GM21619 (cell line): ENCODE results near the gene DUSP18.
"Not testable (repeated sequence)": the region's sequence is repeated elsewhere in the genome, so short reads cannot be mapped to it uniquely, and the experiment has no call there.

ENCODE experiments used
- ATAC-seq: cut with Tn5 transposase; IDR thresholded peaks from one replicate; pipeline ENCODE4 v1.9.1; 2021; ENCODE audit not compliant: unreplicated experiment

DUSP18 gene

GRCh38 chr22:30679895-30680690 is 12.4 kb upstream of the DUSP18 start:
- not testable (repeated sequence) for ATAC-seq

- not testable (repeated sequence) for ATAC-seq
Measured at GRCh38 chr22:30676565-30676964, 8.9 kb upstream of the DUSP18 start.

- ATAC-seq, result no peak
Measured at GRCh38 chr22:30675436-30675835, 7.8 kb upstream of the DUSP18 start.

GRCh38 chr22:30674482-30674881 is 6.8 kb upstream of the DUSP18 start:
- ATAC-seq, result no peak

GRCh38 chr22:30673136-30673535 is 5.5 kb upstream of the DUSP18 start:
- no peak for ATAC-seq

- ATAC-seq, result no peak
Measured at GRCh38 chr22:30671071-30671470, 3.4 kb upstream of the DUSP18 start.

GRCh38 chr22:30668386-30668710 is 673 bp upstream of the DUSP18 start:
- ATAC-seq, result no peak

GRCh38 chr22:30667107-30667493 is 575 bp downstream of the DUSP18 start:
- ATAC-seq, result peak; percentile 31

- no peak for ATAC-seq
Measured at GRCh38 chr22:30665786-30666185, 1.9 kb downstream of the DUSP18 start.

- no peak for ATAC-seq
Measured at GRCh38 chr22:30665266-30665665, 2.4 kb downstream of the DUSP18 start.

- no peak for ATAC-seq
Measured at GRCh38 chr22:30664798-30665197, 2.9 kb downstream of the DUSP18 start.

- ATAC-seq, result no peak
Measured at GRCh38 chr22:30662040-30662439, 5.6 kb downstream of the DUSP18 start.

- no peak for ATAC-seq
Measured at GRCh38 chr22:30655532-30655931, 12.1 kb downstream of the DUSP18 start.

GRCh38 chr22:30654361-30654760 is 13.3 kb downstream of the DUSP18 start:
- no peak for ATAC-seq

- no peak for ATAC-seq
Measured at GRCh38 chr22:30652852-30653251, 14.8 kb downstream of the DUSP18 start.

GRCh38 chr22:30650508-30651116 is 17.1 kb downstream of the DUSP18 start:
- ATAC-seq, result no peak

GRCh38 chr22:30649430-30650007 is 18.2 kb downstream of the DUSP18 start:
- ATAC-seq, result peak; percentile 69

- ATAC-seq, result no peak
Measured at GRCh38 chr22:30648825-30649224, 18.9 kb downstream of the DUSP18 start.

- ATAC-seq, result no peak
Measured at GRCh38 chr22:30647536-30647935, 20.1 kb downstream of the DUSP18 start.

- no peak for ATAC-seq
Measured at GRCh38 chr22:30646518-30647160, 21.0 kb downstream of the DUSP18 start.

- no peak for ATAC-seq
Measured at GRCh38 chr22:30643055-30643875, 24.4 kb downstream of the DUSP18 start.
